Measurements from ENCODE around the gene CLEC4E.

DNA sequence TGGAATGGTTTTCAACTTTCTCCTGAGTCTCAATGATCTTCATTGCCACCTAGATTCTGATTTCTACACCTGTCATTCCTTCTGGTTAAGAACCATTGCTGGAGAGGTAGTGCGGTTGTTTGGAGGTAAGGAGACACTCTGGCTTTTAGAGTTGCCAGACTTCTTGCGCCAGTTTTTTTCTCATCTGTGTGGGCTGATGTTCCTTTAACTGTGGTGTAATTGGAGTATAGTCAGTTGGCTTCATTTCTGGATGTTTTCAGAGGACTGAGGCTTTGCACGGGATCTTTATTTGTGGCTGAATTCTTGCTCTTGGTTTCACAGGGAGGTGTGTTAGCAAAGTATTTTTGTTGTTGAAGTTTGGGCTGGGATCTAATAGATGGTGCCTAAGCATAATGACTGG lies 33.1 kb downstream of the CLEC4E start:
- no peak for TF ChIP-seq POLR2A (IDR thresholded peaks at IDR 0.05; ENCODE audit: low read depth, low read length)
- no peak for TF ChIP-seq POLR2AphosphoS5 (IDR thresholded peaks at IDR 0.05; ENCODE audit: low read depth, low read length)
- TF ChIP-seq SPI1 (IDR thresholded peaks at IDR 0.05; ENCODE audit: low read depth, low read length), result no peak
- TF ChIP-seq TAF1 (IDR thresholded peaks at IDR 0.05; ENCODE audit: low read depth, low read length), result no peak
- TF ChIP-seq PAX5 (IDR thresholded peaks at IDR 0.05; ENCODE audit: insufficient read depth, low read length, severe bottlenecking), result no peak
- no peak for TF ChIP-seq POU2F2 (IDR thresholded peaks at IDR 0.05; ENCODE audit: low read depth, low read length)

Measured in GM12891 (cell line).